ENCODE measurements around the gene PRRT3. TPM values are rescaled to one million over a fixed set of nuclear protein-coding genes. Genes with fewer than 3 reads are reported as not detected.
A peak's percentile ranks its signal among the peaks of the same experiment; 100 is the strongest.

Gene PRRT3
- total and polyA plus RNA-seq, 2 of the 13 experiments (the other 11 are each of a cell fraction or from before 2014, with no cell fraction given), result 0.22 to 0.44 TPM

- no peak for TF ChIP-seq FUBP1 (CRISPR knock-in tag; IDR thresholded peaks at IDR 0.05; ENCODE audit: borderline replicate concordance)
- no peak for TF ChIP-seq ZNF20 (CRISPR knock-in tag; IDR thresholded peaks at IDR 0.05)
- TF ChIP-seq TCF12 (IDR thresholded peaks at IDR 0.05), result no peak
- TF ChIP-seq TCF12 (CRISPR knock-in tag; IDR thresholded peaks at IDR 0.05), result no peak
- TF ChIP-seq ZNF44 (CRISPR knock-in tag; IDR thresholded peaks at IDR 0.05), result no peak
- TF ChIP-seq RBM22 (optimal IDR thresholded peaks at IDR 0.05; ENCODE audit: low read length), result no peak
- no peak for TF ChIP-seq ZNF737 (CRISPR knock-in tag; IDR thresholded peaks at IDR 0.05; ENCODE audit: borderline replicate concordance)
- no peak; the same call in 1 of the 2 replicates for TF ChIP-seq HNF4G (IDR thresholded peaks at IDR 0.05; ENCODE audit: borderline replicate concordance, low read depth, low read length)
- TF ChIP-seq HNF4G (CRISPR knock-in tag; IDR thresholded peaks at IDR 0.05; ENCODE audit: borderline replicate concordance, low read depth), result no peak
- TF ChIP-seq ZNF570 (CRISPR knock-in tag; IDR thresholded peaks at IDR 0.05; ENCODE audit: borderline replicate concordance), result no peak
- no peak for TF ChIP-seq KAT2B (IDR thresholded peaks at IDR 0.05; ENCODE audit: borderline replicate concordance, low read depth, low read length)
- TF ChIP-seq PPARG (CRISPR knock-in tag; conservative IDR thresholded peaks at IDR 0.05), result 0 out of 2 replicates have a peak, but pooled peaks have one; percentile 45
- no peak for TF ChIP-seq GLMP (CRISPR knock-in tag; IDR thresholded peaks at IDR 0.05; ENCODE audit: borderline replicate concordance)
- no peak for TF ChIP-seq ZFP82 (CRISPR knock-in tag; IDR thresholded peaks at IDR 0.05; ENCODE audit: borderline replicate concordance)
- TF ChIP-seq ZNF253 (CRISPR knock-in tag; IDR thresholded peaks at IDR 0.05; ENCODE audit: borderline replicate concordance), result no peak
- no peak for TF ChIP-seq ARNT (IDR thresholded peaks at IDR 0.05)
- TF ChIP-seq IKZF4 (CRISPR knock-in tag; IDR thresholded peaks at IDR 0.05; ENCODE audit: borderline replicate concordance, low read depth, not compliant biosample characterization), result peak; percentile 26
- TF ChIP-seq ZMYM2 (CRISPR knock-in tag; IDR thresholded peaks at IDR 0.05), result peak; percentile 75; the same call in 1 of the 2 replicates
- no peak for TF ChIP-seq PRDM10 (CRISPR knock-in tag; IDR thresholded peaks at IDR 0.05; ENCODE audit: low read depth)
- peak; percentile 25; the same call in 1 of the 2 replicates for TF ChIP-seq CBFB (CRISPR knock-in tag; IDR thresholded peaks at IDR 0.05)
- no peak for TF ChIP-seq ISX (CRISPR knock-in tag; conservative IDR thresholded peaks at IDR 0.05)
- no peak for TF ChIP-seq PCBP1 (IDR thresholded peaks at IDR 0.05; ENCODE audit: borderline replicate concordance, low read depth, low read length)
- TF ChIP-seq ARNTL (CRISPR knock-in tag; IDR thresholded peaks at IDR 0.05), result peak; percentile 47; the same call in 1 of the 2 replicates
- no peak for TF ChIP-seq NCOA5 (CRISPR knock-in tag; IDR thresholded peaks at IDR 0.05)
- no peak; the same call in 1 of the 2 replicates for TF ChIP-seq RXRA (CRISPR knock-in tag; IDR thresholded peaks at IDR 0.05)
Observed at GRCh38 chr3:9933561-9934234, 18.5 kb downstream of the PRRT3 start, which contains the start of gene CRELD1 (continued).

Data from HepG2 (cell line).